NCI-H2081 (cell line): ENCODE measurements around the gene VSNL1.

ENCODE experiments used
- DNase-seq, 2 experiments: peaks; one replicate each; lab custom pipeline; 2025; lab: John Stamatoyannopoulos, UW

VSNL1 gene

DNA sequence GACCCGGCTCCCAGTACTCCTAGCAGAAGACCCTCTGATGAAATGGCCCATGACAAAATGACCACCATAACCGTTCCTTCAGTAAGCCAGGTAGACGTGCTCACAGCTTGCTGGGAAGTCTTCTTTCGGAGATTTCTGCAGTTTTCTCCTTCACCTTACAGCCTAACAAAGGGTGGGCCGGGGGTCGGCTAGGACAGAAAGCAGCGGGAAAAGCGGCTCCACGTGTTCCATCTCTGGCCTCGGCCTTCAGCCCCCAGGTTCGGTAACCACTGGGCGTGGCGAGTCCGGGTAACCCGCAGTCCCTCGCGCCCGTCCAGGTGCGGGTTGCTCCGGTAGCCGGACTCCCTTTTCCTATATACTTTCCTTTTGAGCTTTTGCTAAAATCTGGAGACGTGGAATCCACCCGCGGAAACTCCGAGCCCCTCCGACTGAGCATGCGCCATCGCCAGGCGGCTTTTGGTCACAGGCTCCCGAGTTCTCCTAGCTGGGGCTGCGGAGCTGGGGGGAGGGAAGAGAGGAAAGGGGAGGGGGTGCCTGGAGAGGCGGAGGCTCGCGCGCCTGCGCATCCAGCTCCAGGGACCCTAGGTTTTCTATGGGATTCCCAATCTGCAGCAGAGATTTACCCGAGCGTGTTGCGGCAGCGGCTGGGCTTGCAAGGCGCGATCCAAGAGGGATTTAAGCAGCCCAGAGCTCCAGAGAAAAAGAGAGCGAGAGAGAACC is at the start of gene VSNL1:
TSS of gene VSNL1 (plus strand) at position 604 of the 720 bp plus-strand sequence. CDS start 51,379 bp downstream, outside the sequence.
- peak; percentile 52 to 53 for DNase-seq

DNA sequence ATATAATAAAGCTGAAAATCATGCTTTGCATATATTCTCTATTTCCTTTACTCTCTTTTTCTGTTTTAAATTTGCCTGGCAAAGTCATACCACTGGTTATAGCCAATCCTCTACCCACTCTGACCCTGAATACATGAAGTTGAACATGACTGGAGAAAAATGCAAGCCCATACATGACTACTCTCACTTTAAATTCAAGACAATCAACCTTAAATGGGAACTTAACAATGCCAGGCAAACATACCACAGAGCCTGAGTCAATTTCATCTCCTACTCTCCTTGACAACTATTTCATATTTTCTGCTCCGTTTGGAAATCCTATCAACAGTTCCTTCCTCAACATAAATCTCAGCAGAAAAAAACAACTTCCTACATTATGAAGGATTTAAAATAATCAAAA is 44.9 kb upstream of the VSNL1 start:
- DNase-seq: no peak

DNA sequence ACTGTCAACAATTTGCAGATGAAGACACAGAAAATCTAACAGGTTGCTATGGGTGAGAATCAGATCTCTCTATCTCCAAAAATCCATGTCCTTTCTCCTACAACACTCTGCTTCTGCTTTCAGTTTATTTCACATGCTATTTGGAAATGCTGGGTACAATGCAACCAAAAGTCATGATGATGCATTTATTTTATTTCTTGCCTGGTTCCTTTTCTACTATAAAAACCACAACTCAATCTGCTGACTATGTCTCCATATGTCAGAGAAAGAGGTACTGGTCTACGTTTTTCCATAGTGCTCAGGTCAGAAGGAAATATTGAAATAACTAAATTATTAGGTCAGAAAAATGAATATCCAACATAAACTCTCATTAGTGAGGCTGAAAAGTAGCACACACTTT is 42.8 kb upstream of the VSNL1 start:
- no peak for DNase-seq

DNA sequence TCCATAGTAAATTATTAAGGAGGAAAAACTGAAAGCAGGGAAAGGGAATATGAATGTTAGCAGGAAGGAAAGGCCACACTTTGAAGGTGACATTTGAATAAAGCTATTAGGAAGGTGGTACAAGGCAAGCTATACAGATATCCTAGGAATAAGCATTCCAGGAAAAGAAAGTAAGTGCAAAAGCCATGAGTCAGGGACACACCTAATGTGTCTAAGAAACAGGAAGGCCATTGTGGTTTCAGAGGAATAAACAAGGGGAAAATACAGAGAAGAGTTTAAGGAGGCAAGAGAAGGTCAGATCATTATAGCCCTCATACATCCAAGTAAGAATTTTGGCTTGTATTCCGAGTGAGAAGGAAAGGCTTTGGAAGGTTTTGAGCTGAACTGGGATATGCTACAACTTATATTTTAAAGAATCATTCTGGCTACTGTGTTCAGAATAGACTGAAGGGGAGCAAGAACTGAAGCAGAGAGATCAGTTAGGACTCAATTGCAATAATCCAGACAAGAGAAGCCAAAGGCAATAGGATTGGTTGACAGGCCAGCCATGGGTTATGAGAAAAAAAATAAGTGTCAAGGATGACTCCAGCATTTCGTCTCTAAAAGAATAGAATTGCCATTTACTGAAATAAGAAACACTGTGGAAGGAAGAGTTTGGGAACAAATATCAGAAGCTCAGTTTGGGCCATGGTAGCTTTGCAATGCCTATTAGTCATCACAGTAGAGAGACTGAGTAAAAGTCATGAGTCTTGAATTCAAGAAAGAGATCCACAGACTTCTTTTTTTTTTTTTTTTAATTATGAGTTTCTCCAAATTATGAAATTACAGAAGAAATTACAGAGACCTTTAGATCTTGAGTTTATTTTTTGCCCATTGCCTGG is 33.5 kb upstream of the VSNL1 start:
- no peak for DNase-seq

DNA sequence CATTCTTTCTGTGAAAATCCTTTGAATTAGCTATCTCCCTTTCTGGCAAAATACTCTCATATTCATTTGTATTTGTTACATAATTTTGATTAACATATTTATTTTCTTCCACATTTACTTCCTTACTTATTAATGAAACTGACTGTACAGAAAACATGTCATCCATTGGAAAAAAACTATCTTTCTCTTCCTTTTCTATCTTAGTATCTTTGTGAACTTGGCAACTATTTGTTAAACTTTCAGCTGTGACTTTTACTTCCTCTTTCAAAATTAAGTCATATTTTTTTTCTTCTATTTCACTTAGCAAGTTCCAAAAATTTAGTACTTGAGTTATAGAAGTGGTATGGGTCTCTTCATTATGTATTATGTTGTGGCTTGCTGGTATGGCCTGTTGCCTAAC is 24.8 kb upstream of the VSNL1 start:
- no peak for DNase-seq

DNA sequence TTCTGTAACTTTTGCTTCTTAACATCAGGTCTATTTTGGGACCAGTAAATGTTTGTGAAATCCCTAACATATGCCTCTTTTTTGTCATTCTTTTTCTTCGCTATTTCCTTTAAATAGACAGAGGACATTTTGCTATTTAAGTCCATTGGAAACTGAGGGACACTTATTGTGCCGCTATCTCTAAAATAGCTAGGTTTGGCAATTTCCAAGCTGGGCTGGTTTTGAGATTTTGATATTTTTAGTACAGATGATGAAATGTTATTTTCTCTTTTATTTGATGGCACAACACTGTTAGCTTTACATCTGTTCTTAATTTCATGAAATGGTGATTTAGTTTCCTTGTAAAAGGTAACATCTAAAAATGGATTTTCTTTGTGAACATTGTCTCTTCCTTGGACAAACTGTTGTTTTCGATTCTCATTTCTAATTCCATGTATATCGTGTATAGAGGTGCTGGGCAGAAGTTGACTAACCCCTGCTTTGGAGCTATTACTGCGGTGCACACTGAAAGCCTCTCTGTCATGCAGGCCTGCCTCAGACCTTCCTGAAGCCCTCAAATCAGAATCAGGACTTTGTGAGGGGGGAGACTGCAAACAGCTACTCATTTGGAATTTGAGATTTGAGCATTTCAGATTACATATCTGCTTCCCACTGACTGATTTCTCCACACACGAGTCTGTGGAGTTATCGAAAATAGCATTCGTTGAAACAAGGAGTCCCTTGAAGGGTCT is 22.9 kb upstream of the VSNL1 start:
- DNase-seq: no peak

DNA sequence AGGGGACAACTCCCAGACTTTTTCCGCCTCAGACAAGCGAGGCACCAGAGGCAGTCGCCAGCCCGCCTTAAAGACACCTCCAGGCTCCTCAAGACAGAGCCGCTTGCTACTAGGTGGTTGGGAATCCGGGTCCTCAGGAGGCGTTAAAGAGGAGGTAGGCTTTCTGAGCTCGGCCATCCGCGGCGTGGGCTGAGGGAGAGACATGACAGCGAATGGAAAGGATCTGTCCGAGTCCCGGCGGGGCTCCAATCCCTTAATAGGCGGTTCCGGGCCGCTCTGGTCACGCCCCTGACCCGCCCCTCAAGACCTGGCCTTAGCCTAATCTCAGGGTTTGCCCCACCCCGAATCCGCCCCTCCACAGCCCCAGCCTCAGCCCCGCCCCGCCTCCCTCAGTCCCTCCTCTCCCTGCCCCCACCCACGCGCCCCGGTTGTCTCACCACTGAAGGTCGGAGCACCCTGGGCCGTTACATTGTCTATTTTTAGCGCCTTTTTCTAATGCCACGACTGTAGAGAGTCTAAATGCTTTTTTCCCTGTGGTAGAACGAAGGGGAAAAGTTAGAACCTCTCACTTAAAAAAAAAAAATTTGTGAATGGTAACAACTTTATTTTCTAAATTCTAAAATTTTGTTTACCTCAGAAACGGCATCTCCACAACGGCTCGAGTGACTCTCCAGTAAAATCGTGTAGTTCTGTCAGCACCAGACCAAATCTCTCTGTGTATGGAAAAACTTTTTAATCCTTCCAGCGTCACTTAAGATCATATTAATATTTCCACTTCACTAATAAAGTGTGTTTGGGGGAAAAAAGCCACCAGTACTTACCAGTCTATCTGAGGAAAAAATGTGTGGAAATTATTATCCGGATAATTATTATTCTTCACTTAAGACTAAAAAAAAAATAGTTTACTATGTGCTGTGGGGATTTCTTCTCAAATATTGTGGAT is 22.0 kb upstream of the VSNL1 start, which contains the start of gene RAD51AP2:
TSS of gene RAD51AP2 (minus strand) at position 229 of the 943 bp plus-strand sequence. CDS start at position 204, 25 bp downstream.
- peak; percentile 16 to 20 for DNase-seq

DNA sequence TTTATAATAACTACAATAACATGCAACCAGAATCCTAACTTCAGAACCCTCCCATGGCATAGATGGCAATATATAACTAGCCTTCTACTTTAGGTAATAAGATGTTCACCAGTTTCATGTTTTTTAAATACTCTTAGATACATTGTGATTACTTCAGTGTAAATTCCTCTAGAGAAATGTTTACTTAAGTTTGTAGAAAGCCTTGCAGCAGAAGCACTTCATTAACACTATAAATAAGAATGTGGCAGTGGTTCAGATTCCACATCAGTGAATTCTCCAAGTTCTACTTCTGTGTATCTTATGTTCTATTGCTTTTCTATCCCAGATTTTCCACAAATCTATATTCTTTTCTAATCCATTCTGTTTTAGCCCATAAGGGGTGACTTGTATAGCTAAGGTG is 21.0 kb upstream of the VSNL1 start:
- no peak for DNase-seq

DNA sequence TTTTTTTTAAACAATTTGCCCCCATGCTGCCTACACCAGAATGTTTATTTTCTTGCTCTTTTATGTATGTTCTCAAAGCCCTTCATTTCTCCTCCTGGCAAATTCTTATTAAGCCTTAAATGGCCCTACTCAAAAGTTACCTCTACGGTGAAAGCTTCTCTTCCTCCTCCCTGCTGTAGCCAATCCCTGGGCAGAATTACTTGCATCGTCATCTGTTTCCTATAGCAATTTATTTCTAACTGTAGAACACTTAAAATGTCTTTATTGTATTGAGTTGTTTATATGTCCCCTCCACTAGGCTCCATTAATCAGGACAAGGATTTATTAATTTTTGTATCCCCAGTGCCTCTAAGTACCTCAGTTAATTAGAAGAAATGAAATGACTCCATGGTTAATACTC is 19.7 kb upstream of the VSNL1 start:
- DNase-seq: no peak

DNA sequence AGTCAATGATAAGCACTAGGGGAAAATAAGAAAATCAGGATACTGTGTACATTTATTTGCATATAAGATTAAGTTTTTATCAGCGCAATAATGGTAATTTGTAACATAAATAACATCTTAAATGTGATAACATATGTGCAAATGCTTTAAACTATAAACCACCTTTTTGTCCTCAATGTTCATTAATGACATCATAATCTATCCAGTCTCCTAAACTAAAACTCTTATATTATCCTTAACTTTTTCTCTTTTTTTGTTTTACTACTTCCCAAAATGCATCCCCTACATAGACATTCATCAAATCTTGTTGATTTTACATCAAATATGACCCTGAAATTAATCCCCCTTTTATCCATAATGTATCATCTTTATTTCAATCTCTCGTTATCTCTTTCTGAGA is 18.9 kb upstream of the VSNL1 start:
- DNase-seq: no peak

DNA sequence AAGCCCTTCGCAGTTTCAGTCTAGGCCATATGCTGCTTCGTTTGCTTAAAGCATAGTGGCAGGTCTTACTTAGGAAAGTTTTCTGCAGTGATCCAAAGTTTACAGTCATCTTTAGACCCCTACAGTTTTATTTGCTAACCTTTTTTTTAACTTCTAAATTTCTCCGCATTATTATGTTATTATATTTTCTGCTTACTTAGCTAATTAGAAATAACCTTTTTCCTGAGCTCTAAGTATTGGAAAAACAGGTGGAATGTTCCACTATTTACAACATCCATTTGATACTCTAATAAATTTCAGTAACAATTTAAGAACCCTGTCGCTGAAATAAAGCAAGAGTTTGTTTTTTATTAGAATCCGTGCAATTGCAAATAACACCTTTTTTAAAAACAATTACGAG is 18.2 kb upstream of the VSNL1 start:
- DNase-seq: no peak

DNA sequence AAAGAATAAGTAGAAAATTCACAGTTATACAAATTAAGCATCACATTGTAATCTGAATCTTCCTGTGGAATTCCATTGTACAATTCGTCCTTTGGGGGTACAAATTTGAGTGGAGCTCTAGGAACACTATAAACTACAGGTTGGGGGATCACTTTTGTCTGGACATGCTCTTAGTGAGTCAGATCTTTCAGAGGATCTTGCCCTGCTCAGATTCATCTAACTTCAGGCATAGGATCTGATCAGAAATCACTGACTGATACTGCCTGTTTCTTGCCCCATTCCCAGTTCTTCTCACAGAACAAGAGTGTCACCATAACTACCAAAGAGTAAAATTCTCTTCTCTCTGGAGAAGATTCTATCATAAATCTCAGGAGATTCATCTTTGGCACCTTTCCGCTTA is 10.7 kb upstream of the VSNL1 start:
- DNase-seq: no peak

DNA sequence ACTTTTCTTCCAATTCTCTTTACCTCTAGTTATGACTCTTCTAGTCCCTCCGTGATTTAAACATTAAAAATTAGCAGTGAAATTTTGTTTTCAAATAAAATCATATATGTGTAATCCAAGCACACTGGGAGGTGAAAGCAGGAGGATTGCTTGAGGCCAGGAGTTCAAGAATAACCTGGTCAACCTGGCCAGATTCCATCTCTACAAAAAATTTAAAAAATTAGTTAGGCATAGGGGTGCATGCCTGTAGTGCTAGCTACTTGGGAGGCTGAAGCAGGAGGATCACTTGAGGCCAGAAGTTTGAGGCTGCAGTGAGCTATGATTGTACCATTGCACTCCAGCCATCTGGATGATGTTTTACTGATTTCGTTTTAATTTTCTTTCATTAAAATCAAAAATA is 7.0 kb upstream of the VSNL1 start:
- no peak for DNase-seq

DNA sequence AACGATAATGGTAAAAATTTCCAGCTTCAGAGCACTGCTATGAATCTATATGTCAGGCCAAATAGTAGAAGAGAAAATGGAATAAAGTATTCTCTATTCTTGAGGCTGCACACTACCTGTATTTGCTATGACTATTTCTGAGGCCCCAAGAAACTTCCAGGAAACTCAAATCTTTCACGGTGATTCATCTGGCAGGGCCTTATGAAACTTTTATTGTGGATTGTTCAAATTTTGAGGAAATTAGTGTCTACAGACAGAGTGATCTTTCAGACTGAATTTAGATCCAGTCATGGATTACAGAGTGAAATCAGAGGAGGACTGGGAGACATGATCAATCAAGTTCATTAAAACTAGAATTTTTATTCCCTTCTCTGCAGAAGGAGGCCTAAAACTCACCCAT is 4.1 kb upstream of the VSNL1 start:
- DNase-seq: no peak

DNA sequence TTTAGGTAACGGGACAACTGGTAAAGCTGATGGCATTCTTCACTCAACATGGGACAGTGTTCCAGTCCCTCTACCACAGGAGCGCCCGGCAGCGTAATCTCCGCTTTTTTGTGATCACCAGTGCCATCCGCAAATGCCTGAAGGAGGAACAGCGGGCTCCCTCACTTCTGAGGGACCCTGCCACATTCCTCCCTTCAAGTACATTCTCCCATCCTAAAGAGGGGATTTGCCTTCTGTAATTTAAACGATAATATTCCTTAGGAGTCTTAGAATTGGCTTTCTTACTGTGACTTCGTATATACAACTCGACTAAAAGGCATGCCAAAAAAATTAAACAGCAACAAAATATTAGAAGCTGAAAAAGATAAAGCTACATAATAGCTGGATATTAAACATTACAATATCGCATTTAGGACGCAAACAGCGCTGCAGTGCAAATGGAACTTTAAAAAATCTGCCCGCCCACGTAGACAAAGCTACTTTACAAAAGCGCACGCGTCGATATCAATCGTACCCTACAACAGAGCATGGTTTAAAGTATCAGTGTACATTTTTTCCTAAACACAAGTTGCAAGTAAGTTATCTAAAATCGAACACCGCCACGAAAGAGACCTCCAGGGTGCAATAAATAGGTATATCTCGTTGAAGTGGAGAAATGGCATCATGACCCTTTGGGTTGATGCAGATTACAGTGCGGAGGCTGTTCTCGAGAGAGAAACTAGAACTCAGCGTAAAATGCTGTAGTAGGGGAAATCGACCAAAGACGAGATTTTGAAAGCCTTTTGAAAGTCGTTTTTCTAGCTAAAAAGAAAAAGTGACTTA is 2.3 kb upstream of the VSNL1 start:
- DNase-seq: no peak

DNA sequence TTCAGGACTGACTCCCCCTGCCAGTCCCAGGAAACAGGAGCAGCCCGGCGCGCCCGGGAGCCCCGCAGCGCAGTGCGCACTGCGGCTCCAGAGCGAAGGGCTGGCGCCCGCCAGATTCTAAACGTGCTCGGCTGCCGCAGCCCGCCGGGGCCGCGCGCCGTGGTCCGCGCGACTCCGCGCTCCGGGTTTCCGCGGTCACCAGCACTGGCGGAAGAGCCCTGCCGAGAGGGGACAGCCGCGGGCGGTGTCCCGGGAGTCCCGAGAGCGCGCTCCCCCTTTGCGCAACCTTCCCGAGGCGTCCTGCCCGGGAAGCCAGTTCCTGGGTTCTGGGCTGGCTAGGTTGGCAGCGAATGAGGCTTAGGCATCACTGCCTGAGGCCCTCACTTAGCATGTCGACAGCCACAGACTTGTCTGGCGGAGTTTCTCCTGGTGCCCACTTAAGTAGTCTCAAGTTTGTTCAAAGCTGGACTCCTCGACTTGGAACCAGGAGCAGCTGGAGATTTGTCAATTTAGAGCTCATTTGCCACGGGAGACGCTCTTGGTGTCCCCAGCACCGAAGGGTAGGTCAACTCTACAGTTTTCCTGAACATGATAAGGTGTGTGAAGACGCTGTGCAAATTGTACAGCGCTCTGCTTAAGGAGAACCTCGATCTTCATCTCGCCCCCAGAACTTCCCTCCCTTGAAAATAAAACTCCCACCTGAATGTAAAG is 1.5 kb upstream of the VSNL1 start:
- DNase-seq: peak; percentile 48 to 59

DNA sequence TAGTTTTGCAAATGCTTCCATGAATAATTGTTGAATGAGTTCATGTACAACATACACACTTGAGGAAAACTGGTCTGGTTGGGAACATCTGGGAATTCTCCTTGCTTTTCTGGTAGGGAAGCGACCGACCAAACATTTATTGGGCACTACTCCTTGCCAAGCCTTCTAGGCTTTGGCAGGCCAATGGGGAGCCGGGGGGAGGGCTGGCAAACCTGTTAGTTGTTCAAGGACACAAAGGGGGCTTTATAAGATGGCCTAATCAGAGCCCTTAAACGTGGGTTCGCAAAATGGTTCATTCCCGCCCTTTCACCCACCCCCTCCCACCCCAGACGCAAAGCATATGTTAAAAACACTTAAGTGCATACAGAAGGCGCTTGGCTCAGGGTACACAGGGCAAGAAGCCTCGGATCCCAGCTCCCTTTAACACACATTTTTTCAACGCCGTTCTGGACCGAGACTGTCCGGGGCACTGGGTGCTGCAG is 844 bp upstream of the VSNL1 start:
- no peak for DNase-seq

DNA sequence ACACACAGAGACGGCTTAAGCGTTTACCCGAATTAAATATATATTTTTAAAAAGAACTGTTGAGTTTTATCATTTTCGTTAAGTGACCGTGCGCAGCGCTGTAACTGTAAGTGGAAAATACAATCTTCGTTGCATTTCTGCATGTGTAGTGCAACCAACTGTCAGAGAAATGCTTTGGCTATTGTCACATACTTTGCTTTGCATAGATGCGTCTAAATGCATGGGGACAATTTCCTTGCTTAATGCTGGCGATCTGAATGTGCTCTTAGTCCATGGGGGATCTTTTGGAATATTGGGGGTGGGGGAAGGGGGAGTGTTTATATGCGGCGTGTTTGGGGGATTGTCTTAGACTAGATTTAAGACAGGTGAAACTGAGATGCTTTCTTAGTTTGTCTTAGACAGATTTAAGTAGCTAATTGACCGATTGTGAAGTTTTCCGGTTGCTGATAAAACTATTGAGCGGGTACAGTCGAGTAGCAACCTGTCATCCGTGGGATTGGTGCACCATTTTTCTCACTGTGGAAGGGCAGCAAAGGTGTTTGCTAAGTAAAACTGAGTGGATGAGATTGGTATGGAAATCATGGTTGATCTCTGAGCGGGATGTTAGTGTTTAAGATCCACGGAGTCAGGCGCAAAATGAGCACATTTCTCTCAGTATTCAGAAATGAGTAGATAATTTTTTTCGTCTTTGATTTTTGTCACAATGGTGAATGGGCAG is 476 bp downstream of the VSNL1 start:
- DNase-seq: no peak

DNA sequence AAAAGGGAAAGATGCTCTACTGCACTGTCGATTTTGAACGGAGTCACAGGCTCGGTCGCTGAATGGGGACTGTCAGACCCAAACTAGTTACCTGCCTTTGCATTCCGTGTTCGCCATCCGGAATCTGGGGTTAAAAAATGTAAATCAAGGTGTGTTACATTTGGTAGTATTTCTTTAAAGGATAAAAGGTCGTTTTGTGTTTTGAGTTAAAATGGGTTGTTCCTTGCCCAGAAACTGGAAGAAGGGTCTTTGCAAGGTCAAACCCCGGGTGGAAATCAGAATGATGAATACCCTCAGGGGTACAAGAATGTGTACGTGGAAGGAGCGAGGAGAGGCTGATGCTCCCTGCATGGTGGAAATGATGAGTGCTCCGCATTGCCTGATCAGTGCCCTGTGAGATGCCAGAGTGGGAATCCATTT is 1.0 kb downstream of the VSNL1 start:
- no peak for DNase-seq
